Measurements from ENCODE around the gene A4GNT.

DNA sequence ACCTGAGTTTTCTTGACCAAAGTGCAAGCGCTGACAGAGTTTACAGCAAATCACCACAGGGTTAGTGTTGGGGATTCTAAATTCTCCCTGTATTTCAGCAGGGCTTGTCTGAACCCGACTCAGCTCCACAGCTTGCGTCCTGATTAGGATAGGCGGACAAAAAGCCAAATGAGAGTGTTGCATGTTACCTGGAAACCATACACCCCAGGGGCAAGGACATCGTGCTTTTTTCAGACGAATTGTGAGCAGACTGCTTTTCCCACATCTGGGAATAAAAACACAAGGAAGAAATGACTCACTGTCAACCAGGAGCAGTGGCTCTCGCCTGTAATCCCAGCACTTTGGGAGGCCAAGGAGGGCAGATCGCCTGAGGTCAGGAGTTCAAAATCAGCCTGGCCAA is 19.8 kb downstream of the A4GNT start:
- TF ChIP-seq EZH2 (IDR thresholded peaks at IDR 0.05) (no peak), CTCF (IDR thresholded peaks at IDR 0.05) (no peak)

Data from neural progenitor cell (in vitro differentiated cells).